Measurements from ENCODE around the gene EBF3.

Gene EBF3

GRCh38 chr10:129843131-129843541 lies 120.9 kb downstream of the EBF3 start:
- DNase-seq (ENCODE audit: low read depth in 2 of 2), result no peak
- TF ChIP-seq CTCF (IDR thresholded peaks at IDR 0.05; ENCODE audit: low read depth, low read length), result no peak
- no peak overlapping the region for H3K4me3 ChIP-seq (replicated peaks in 1 of 2; ENCODE audit: low read depth in 2 of 2, low read length in 2 of 2)

GRCh38 chr10:129842031-129842430 lies 122.0 kb downstream of the EBF3 start:
- DNase-seq (ENCODE audit: low read depth in 2 of 2), result no peak
- H3K4me3 ChIP-seq (replicated peaks in 1 of 2; ENCODE audit: low read depth in 2 of 2, low read length in 2 of 2), result no peak overlapping the region
- no peak for TF ChIP-seq CTCF (IDR thresholded peaks at IDR 0.05; ENCODE audit: low read depth, low read length)

GRCh38 chr10:129841590-129841989 lies 122.5 kb downstream of the EBF3 start:
- no peak for TF ChIP-seq CTCF (IDR thresholded peaks at IDR 0.05; ENCODE audit: low read depth, low read length)
- DNase-seq (ENCODE audit: low read depth in 2 of 2), result no peak
- no peak overlapping the region for H3K4me3 ChIP-seq (replicated peaks in 1 of 2; ENCODE audit: low read depth in 2 of 2, low read length in 2 of 2)

DNA sequence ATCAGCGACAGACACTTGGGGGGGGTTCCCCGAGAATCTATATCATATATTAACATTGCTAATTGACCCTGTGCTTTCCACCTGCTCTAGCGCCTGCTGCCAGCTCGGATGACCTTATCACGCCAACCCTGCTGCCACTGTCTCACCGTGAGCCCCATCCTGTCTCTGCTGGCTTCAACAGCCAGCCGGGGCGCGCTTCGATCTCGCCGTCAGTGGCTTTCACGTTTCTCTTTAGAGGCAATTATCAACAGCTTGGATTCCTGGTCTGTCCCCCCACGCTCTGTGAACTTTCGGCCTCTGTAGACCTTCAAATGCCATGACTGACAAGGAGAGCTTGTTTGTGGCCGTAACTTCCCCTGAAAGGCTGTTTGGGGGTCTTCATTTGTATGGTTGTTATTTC lies 123.0 kb downstream of the EBF3 start:
- no peak for TF ChIP-seq CTCF (IDR thresholded peaks at IDR 0.05; ENCODE audit: low read depth, low read length)
- no peak for DNase-seq (ENCODE audit: low read depth in 2 of 2)
- H3K4me3 ChIP-seq (replicated peaks in 1 of 2; ENCODE audit: low read depth in 2 of 2, low read length in 2 of 2), result no peak overlapping the region

DNA sequence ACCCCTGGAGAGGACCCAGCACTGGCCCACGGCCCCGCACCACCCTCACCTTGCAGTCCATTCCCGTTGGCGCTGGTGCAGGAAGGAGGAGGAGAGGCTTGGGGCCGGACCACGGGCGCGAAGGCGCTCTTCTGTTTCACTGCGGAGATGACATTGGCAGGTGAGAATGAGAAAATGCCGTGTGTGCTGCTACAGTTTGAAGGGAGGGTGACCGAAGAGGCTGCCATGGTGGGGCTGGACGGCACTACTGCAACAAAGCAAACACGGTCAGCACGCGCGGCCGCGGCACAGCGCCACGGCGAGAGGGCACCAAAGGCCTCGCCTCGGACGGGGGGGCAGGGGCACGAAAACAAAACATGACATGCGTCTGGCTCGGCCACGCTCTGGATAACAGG lies 123.9 kb downstream of the EBF3 start:
- H3K4me3 ChIP-seq (replicated peaks in 1 of 2; ENCODE audit: low read depth in 2 of 2, low read length in 2 of 2), result no peak overlapping the region
- DNase-seq (ENCODE audit: low read depth in 2 of 2), result no peak
- no peak for TF ChIP-seq CTCF (IDR thresholded peaks at IDR 0.05; ENCODE audit: low read depth, low read length)

- no peak for TF ChIP-seq CTCF (IDR thresholded peaks at IDR 0.05; ENCODE audit: low read depth, low read length)
- no peak overlapping the region for H3K4me3 ChIP-seq (replicated peaks in 1 of 2; ENCODE audit: low read depth in 2 of 2, low read length in 2 of 2)
- DNase-seq (ENCODE audit: low read depth in 2 of 2), result no peak
Observed at GRCh38 chr10:129839285-129840195, 124.5 kb downstream of the EBF3 start.

Measured in cardiac fibroblast (primary cell).